ENCODE data around the gene STOX2. TPM values are rescaled to one million over a fixed set of nuclear protein-coding genes. Genes with fewer than 3 reads are reported as not detected.
A peak's percentile ranks its signal among the peaks of the same experiment; 100 is the strongest.

The STOX2 gene
- total RNA-seq, 2 donors from 2014 or later: 18.5 to 25.8 TPM

DNA sequence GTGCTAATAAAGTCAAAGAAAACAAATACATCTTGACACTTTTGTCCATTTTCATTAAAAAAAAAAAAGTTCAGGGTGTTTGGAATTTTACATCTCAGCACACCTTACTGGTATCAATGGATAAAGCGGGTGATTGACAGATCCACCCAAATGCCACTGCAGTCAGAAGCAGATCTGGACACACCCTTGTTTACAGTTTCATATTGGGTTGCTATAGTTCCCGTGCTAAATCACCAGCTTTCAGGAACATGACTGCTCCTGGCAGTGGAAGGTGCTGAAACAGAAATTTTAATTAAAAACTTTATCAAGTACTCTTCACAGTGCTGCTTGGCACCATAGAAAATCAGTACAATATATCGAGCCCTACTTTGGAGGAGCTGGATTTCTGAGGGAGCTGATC, 116.3 kb downstream of the STOX2 start:
- peaks cover 0 to 5% of the 10 kb centered on the region in 2 donors for H3K4me1 ChIP-seq
- H3K27me3 ChIP-seq: no peaks in the 10 kb centered on the region
- no peaks in the 10 kb centered on the region for H3K36me3 ChIP-seq
- no peak overlapping the region for H3K27ac ChIP-seq
- TF ChIP-seq, protein P1, sequence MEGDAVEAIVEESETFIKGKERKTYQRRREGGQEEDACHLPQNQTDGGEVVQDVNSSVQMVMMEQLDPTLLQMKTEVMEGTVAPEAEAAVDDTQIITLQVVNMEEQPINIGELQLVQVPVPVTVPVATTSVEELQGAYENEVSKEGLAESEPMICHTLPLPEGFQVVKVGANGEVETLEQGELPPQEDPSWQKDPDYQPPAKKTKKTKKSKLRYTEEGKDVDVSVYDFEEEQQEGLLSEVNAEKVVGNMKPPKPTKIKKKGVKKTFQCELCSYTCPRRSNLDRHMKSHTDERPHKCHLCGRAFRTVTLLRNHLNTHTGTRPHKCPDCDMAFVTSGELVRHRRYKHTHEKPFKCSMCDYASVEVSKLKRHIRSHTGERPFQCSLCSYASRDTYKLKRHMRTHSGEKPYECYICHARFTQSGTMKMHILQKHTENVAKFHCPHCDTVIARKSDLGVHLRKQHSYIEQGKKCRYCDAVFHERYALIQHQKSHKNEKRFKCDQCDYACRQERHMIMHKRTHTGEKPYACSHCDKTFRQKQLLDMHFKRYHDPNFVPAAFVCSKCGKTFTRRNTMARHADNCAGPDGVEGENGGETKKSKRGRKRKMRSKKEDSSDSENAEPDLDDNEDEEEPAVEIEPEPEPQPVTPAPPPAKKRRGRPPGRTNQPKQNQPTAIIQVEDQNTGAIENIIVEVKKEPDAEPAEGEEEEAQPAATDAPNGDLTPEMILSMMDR (IDR thresholded peaks at IDR 0.05): no peak
- H3K9me3 ChIP-seq: no peaks in the 10 kb centered on the region
- DNase-seq (ENCODE audit: low spot score): no peak
- H3K4me3 ChIP-seq: no peak overlapping the region

DNA sequence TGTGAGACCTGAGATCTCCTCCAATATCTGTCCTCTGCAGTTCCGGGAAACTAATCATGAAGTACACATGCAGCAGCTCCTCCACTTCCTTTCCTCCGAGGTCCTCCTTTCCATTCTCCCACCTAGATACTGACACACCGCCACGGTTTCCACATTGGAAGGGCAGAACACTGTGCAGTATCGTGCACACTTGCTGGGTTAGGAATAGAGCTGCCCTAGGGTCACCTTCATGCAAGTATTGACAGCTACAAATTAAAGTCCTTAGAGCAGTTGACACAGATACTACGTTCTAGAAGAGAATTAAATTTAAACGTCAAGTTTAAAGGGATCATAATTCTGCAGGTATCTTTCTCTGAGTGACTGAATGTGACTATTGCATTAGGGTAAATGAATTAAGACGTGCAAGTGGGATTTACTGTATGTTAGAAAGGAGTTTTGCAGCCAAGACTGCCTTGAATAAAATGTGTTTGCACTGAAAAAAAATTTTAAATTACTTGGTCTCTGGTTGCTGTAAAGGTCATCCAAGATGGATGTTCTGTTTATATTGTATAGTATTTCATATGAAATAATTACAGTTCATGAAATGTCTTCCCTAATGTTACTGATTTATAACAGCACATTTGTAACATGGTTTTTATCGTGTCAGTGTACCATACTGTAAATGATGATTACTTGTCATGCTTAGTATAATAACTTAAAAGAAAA, 117.7 kb downstream of the STOX2 start:
- peaks cover 0 to 5% of the 10 kb centered on the region in 2 donors for H3K4me1 ChIP-seq
- TF ChIP-seq, protein P1 (IDR thresholded peaks at IDR 0.05): no peak
- H3K4me3 ChIP-seq: no peak overlapping the region
- no peaks in the 10 kb centered on the region for H3K27me3 ChIP-seq
- DNase-seq (ENCODE audit: low spot score): no peak
- no peaks in the 10 kb centered on the region for H3K9me3 ChIP-seq
- no peak overlapping the region for H3K27ac ChIP-seq
- no peaks in the 10 kb centered on the region for H3K36me3 ChIP-seq

DNA sequence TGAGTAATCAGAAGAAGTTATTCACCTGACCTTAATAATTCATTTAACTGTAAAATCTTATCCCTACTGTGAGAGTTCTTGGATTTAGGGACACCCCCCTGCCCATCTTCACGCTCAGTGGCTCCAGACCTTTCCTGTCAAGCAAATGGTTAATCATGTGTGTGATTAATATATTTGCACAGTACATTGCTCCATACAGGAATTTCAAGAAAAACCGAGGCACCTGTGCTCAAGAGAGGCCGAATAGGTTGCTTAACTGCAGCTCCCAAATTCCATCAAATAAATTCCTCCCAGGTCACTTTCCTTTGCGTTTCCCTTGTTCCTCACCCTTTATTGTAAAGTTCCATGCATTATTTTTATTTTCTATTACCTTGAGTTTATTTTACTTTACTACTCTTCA, 119.5 kb downstream of the STOX2 start:
- Histone ChIP-seq H3K27ac (no peak overlapping the region), H3K4me1 (peaks cover 0 to 5% of the 10 kb centered on the region in 2 donors), H3K9me3 (no peaks in the 10 kb centered on the region), H3K4me3 (no peak overlapping the region), H3K36me3 (no peaks in the 10 kb centered on the region), H3K27me3 (no peaks in the 10 kb centered on the region)
- TF ChIP-seq, protein P1 (IDR thresholded peaks at IDR 0.05): no peak
- no peak for DNase-seq (ENCODE audit: low spot score)

DNA sequence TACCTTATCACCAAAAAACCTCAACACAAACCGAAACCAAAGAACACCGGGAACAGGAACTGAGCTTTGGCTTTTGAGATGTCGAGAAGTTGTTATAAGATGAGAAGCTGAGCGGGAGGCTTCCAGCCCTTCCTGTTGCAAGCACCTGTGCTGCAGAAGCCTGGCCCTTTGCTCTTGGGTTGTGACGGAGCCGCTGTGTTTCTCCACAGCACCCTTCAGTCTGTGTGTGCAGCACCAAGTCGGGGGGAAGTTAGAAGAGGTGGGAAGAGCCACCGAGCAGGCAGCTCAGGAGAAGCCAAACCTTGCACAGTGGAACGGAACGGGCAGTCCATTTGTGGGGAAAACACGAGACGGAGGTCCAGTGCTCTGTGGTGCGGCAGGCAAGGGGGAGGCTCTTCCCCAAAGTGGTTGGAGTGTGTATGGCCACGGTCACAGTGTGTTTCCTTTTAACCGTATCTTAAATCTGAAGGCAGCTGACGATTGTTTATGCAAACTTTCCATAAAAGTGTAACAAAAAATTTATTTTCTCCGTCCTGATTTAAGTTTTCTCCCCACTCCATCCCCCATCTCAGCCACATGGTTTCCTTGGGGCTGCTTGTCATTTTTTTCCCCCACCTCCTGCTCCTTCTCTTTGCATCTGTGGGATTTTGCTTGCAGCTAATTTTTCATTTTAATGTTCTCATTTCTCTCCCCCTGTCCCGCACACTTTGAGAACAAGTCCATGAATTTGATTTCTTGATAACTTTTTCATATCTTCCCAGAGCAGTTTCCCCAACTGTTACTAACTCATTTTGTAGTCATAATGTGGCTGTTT, 123.7 kb downstream of the STOX2 start:
- peak overlapping the region in 1 of 2 donors; percentile 31 for H3K4me3 ChIP-seq
- H3K36me3 ChIP-seq: no peaks in the 10 kb centered on the region
- H3K4me1 ChIP-seq: no peaks in the 10 kb centered on the region
- DNase-seq (ENCODE audit: low spot score): no peak
- no peaks in the 10 kb centered on the region for H3K9me3 ChIP-seq
- no peak overlapping the region for H3K27ac ChIP-seq
- TF ChIP-seq, protein P1 (IDR thresholded peaks at IDR 0.05): no peak
- H3K27me3 ChIP-seq: no peaks in the 10 kb centered on the region

DNA sequence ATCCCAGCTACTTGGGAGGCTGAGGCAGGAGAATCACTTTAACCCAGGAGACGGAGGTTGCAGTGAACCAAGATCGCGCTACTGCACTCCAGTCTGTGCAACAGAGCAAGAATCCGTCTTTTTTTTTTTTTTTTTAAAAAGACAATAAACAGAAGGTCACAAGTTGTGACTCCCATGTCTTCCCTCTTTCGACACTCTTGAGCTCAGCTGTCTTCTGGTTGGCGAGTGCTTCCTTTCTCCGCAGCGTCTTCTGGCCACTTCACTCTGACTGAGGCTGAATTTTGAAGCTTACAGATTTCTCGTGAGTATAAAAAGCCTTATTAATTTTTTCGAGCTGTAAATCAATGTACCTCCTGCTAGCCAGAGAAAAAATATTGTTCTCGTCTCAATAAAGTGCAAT, 124.9 kb downstream of the STOX2 start:
- no peaks in the 10 kb centered on the region for H3K27me3 ChIP-seq
- no peaks in the 10 kb centered on the region for H3K4me1 ChIP-seq
- DNase-seq (ENCODE audit: low spot score): no peak
- H3K36me3 ChIP-seq: no peaks in the 10 kb centered on the region
- H3K27ac ChIP-seq: no peak overlapping the region
- no peak overlapping the region for H3K4me3 ChIP-seq
- TF ChIP-seq, protein P1 (IDR thresholded peaks at IDR 0.05): no peak
- H3K9me3 ChIP-seq: no peaks in the 10 kb centered on the region
